ENCODE results near the gene FIG4. TPM values are rescaled to one million over a fixed set of nuclear protein-coding genes. Genes with fewer than 3 reads are reported as not detected.
"Not testable (repeated sequence)": the region's sequence is repeated elsewhere in the genome, so short reads cannot be mapped to it uniquely, and the experiment has no call there.

Gene FIG4
- total and polyA plus RNA-seq, 4 donors = 25.0 to 38.5 (median 31.7) TPM

DNA sequence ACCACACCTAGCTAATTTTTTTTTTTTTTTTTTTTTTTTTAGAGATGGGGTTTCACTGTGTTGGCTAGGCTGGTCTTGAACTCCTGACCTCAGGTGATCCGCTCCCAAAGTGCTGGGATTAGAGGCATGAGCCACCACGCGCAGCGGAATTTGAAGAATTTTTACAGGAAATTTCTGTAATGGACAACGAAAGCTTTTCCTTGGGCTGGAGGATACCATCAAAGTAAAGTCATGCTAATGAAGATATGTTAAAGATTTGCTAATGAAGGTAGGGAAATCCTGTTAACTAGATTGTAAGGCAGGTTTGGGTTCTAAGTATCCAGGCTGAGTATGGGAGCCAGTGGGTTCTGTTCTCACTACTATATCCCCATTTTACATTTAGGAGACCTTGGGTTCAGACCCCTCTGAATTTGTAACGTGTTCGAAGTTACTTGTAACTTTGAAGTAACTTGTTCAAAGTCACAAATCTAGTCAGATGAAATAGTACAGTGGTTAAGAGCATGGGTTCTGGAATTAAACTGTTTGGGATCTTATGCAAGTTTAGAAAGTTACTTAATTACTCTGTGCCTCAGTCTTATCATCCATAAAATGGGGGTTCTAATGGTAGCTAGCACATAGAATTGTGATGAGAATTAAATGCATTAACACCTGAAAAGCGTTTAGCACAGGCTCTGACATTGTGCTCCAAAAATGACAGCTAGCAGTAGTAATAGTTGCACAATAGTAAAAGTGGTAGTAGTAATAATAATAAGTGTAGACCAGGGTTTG is 163.6 kb downstream of the FIG4 start:
- Histone ChIP-seq H3K27ac (ENCODE audit: low read depth, low read length) (no peak overlapping the region), H3K36me3 (ENCODE audit: control insufficient read depth, insufficient read depth, low read length) (no peaks in the 10 kb centered on the region), H3K9me3 (ENCODE audit: control insufficient read depth, insufficient read depth, low read length) (no peaks in the 10 kb centered on the region), H3K4me1 (ENCODE audit: control insufficient read depth, insufficient read depth, low read length) (no peaks in the 10 kb centered on the region), H3K4me3 (ENCODE audit: low read depth, low read length) (no peak overlapping the region), H3K27me3 (ENCODE audit: control insufficient read depth, insufficient read depth, low read length) (no peaks in the 10 kb centered on the region)
- no peak for DNase-seq (ENCODE audit: low read depth in 4 of 6, low spot score in 6 of 6)
- 93% methylated on average over 5 of the region's 8 CpGs for WGBS (ENCODE audit: insufficient coverage)

DNA sequence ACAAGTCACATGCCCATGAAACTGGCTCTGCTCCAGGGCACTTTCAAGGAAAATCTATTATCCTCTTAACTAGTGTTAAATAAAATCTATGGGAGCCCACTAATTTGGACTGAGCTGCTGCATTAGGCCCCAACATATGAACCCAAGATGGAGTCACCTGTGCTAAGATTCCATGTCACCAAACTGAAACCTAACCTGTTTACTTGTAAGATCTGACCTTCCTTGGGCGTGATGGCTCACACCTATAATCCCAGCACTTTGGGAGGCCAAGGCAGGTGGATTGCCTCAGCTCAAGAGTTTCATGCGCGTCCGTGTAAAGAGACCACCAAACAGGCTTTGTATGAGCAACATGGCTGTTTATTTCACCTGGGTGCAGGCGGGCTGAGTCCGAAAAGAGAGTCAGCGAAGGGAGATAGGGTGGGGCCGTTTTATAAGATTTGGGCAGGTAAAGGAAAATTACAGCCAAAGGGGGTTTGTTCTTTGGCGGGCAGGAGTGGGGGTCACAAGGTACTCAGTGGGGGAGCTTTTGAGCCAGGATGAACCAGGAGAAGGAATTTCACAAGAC is 164.5 kb downstream of the FIG4 start:
- H3K27ac ChIP-seq (ENCODE audit: low read depth, low read length); H3K36me3 ChIP-seq (ENCODE audit: control insufficient read depth, insufficient read depth, low read length); H3K27me3 ChIP-seq (ENCODE audit: control insufficient read depth, insufficient read depth, low read length); H3K4me3 ChIP-seq (ENCODE audit: low read depth, low read length); DNase-seq (ENCODE audit: low read depth in 4 of 6, low spot score in 6 of 6); H3K4me1 ChIP-seq (ENCODE audit: control insufficient read depth, insufficient read depth, low read length); H3K9me3 ChIP-seq (ENCODE audit: control insufficient read depth, insufficient read depth, low read length): not testable (repeated sequence)
- WGBS (ENCODE audit: insufficient coverage) = 97% methylated on average over 8 of the region's 9 CpGs

DNA sequence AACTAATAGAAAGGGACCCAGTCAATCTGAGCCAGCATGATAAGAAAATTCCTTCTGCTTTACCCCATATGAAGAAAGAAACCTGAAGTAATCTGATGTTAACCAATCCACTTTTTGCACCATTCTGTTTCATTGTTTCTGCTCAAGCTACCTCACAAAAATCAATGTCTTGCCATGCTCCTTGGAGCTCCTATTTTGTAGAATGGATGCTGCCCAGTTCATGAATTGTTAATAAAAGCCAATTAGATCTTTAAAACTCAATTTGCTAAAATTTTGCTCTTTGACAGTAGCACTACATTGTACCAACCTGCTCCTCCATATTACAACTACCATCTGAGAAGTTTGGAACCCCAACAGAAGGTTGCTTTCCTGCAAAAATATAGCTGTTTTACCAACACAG is 170.8 kb downstream of the FIG4 start:
- Histone ChIP-seq H3K27ac (ENCODE audit: low read depth, low read length) (no peak overlapping the region), H3K36me3 (ENCODE audit: control insufficient read depth, insufficient read depth, low read length) (no peaks in the 10 kb centered on the region), H3K9me3 (ENCODE audit: control insufficient read depth, insufficient read depth, low read length) (no peaks in the 10 kb centered on the region), H3K4me1 (ENCODE audit: control insufficient read depth, insufficient read depth, low read length) (peaks cover under 1% of the 10 kb centered on the region), H3K27me3 (ENCODE audit: control insufficient read depth, insufficient read depth, low read length) (no peaks in the 10 kb centered on the region), H3K4me3 (ENCODE audit: low read depth, low read length) (no peak overlapping the region)
- no peak for DNase-seq (ENCODE audit: low read depth in 4 of 6, low spot score in 6 of 6)

DNA sequence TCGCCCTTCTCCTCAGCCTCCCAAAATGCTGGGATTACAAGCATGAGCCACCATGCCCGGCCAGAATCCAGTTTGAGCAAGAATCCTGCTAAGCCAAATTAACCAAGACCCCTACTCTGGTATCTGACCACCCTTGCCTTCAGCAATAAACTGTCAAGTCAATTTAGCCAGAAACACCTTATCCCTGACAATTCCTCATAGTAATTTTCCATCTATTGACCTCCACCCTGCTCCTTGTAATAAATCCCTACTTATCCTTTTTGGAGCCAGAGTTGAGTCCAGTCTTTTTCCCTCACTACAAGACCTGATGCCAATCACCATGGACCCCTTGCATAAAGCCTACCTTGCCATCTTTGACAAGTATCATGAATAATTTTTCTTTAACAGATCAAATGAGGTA is 173.0 kb downstream of the FIG4 start:
- H3K9me3 ChIP-seq (ENCODE audit: control insufficient read depth, insufficient read depth, low read length) = no peaks in the 10 kb centered on the region
- H3K27me3 ChIP-seq (ENCODE audit: control insufficient read depth, insufficient read depth, low read length) = no peaks in the 10 kb centered on the region
- H3K36me3 ChIP-seq (ENCODE audit: control insufficient read depth, insufficient read depth, low read length) = no peaks in the 10 kb centered on the region
- H3K4me3 ChIP-seq (ENCODE audit: low read depth, low read length) = no peak overlapping the region
- DNase-seq (ENCODE audit: low read depth in 4 of 6, low spot score in 6 of 6) = no peak
- WGBS (ENCODE audit: insufficient coverage) = 91% methylated on average over 2 of the region's 2 CpGs
- peaks cover 8% of the 10 kb centered on the region for H3K4me1 ChIP-seq (ENCODE audit: control insufficient read depth, insufficient read depth, low read length)
- no peak overlapping the region for H3K27ac ChIP-seq (ENCODE audit: low read depth, low read length)

DNA sequence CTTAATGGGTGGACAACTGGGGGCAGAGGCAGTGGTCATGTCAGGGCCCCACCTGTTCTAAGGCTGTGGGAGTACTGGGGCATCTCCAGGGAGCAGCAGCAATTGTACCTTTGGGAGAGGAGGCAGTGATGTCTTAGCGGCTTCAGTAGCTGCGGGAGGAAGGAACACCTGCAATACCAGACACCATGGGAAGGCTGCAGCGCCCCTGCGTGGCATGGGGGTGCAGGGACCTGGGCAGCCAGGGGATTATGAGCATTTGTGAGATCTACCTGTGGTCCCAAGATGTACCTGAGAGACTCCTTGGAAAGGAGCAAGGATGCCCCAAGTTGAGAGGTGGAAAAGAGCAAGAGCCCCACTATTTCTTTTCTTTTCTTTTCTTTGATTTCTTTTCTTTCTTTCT is 174.9 kb downstream of the FIG4 start:
- H3K27ac ChIP-seq (ENCODE audit: low read depth, low read length) = no peak overlapping the region
- no peaks in the 10 kb centered on the region for H3K27me3 ChIP-seq (ENCODE audit: control insufficient read depth, insufficient read depth, low read length)
- DNase-seq (ENCODE audit: low read depth in 4 of 6, low spot score in 6 of 6) = no peak
- H3K36me3 ChIP-seq (ENCODE audit: control insufficient read depth, insufficient read depth, low read length) = no peaks in the 10 kb centered on the region
- WGBS (ENCODE audit: insufficient coverage) = 79% methylated on average over 3 of the region's 4 CpGs
- H3K9me3 ChIP-seq (ENCODE audit: control insufficient read depth, insufficient read depth, low read length) = no peaks in the 10 kb centered on the region
- H3K4me1 ChIP-seq (ENCODE audit: control insufficient read depth, insufficient read depth, low read length) = peaks cover 8% of the 10 kb centered on the region
- H3K4me3 ChIP-seq (ENCODE audit: low read depth, low read length) = no peak overlapping the region

DNA sequence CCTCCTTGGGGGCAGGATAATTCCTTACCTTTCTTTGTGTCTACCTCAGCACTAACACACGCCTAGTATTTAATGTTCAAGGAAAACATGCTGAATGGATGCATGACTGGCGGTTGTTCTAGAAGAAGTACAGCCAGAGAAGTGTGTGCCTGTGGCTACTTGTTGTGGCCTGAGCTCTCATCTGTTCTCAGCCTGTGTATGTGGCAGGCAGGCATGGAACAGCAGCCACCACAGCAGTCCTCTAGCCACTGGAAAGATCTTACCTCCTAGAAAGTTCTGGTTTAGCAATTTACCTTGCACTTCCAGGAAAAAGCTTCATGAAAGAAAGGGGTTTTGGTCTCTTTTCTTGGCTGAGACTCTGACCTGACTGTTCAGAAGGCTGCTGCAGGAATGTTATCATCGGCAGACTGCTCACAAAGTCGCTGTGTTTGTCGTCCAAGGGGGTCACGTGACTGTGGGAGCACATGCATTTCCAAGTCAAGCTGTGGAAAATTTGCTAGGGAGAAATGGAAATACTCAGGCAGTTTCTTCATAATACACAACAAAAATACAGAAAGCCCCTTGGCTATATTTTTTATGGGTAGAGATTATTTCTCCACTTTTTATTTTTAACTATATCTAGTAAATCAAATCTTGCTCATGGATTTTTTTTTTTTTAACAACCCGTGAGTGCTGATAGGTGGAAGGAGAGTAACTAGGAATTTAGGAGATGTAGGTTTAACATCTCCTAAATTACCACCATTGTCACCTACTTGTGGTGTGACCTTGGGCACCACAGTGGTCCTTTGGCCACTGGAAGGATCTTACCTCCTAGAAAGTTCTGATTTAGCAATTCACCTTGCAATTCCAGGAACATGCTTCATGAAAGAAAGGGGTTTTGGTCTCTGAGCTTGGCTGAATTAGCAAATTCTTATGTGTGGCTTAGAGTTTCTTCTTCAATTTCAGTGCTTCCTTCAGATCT is 176.2 kb downstream of the FIG4 start:
- Histone ChIP-seq H3K27me3 (ENCODE audit: control insufficient read depth, insufficient read depth, low read length) (no peaks in the 10 kb centered on the region), H3K36me3 (ENCODE audit: control insufficient read depth, insufficient read depth, low read length) (no peaks in the 10 kb centered on the region), H3K4me1 (ENCODE audit: control insufficient read depth, insufficient read depth, low read length) (peaks cover 8% of the 10 kb centered on the region), H3K27ac (ENCODE audit: low read depth, low read length) (peak overlapping the region; percentile 0), H3K9me3 (ENCODE audit: control insufficient read depth, insufficient read depth, low read length) (no peaks in the 10 kb centered on the region), H3K4me3 (ENCODE audit: low read depth, low read length) (no peak overlapping the region)
- peak in 5 of 6 donors; percentile 17 to 81 (median 36) for DNase-seq (ENCODE audit: low read depth in 4 of 6, low spot score in 6 of 6)
- 56% methylated on average over 1 of the region's 7 CpGs for WGBS (ENCODE audit: insufficient coverage)

DNA sequence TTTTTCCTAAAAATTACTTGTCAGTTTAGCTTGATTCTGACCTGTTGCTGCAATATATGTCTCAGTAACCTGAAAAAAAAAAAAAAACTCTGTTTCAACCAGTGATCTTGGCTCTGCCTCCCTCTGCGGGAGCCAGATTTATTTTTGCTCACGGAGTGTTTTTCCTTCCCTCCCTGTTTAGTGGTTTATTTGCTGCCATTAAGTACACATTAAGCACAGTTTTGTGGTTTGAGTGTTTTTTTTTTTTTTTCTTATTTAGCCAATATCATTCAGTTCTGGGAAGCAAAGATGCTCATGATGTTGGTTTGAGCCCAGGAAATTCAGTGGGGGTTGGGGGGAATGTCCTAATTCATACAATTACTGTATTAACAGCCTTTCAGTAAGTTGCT is 176.9 kb downstream of the FIG4 start:
- Histone ChIP-seq H3K27me3 (ENCODE audit: control insufficient read depth, insufficient read depth, low read length) (no peaks in the 10 kb centered on the region), H3K9me3 (ENCODE audit: control insufficient read depth, insufficient read depth, low read length) (no peaks in the 10 kb centered on the region), H3K4me3 (ENCODE audit: low read depth, low read length) (no peak overlapping the region), H3K27ac (ENCODE audit: low read depth, low read length) (no peak overlapping the region), H3K4me1 (ENCODE audit: control insufficient read depth, insufficient read depth, low read length) (peaks cover 8% of the 10 kb centered on the region), H3K36me3 (ENCODE audit: control insufficient read depth, insufficient read depth, low read length) (no peaks in the 10 kb centered on the region)
- no CpG with 5 or more reads among the region's 2 CpGs for WGBS (ENCODE audit: insufficient coverage)
- DNase-seq (ENCODE audit: low read depth in 4 of 6, low spot score in 6 of 6) = peak in 2 of 6 donors; percentile 28 to 76

DNA sequence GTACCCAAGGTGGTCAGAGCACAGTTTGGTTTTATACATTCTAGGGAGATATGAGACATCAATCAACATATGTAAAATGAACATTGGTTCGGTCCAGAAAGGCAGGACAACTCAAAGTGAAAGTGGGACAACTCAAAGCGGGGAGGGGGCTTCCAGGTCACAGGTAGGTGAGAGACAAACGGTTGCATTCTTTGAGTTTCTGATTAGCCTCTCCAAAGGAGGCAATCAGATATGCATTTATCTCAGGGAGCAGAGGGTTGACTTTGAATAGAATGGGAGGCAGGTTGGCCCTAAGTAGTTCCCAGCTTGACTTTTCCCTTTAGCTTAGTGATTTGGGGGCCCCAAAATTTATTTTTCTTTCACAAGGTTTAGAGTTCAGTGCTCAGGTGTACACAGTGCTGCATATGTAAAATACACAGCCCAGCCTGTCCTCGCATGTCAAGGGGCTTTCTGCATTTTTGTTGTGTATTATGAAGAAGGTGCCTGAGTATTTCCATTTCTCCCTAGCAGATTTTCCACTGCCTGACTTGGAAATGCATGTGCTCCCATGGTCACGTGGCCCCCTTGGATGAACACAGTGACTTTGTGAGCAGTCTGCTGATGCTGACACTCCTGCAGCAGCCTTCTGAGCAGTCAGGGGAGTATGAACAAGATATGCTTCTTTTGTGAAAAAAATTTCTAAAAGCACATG is 178.4 kb downstream of the FIG4 start:
- H3K36me3 ChIP-seq (ENCODE audit: control insufficient read depth, insufficient read depth, low read length); H3K4me3 ChIP-seq (ENCODE audit: low read depth, low read length); H3K9me3 ChIP-seq (ENCODE audit: control insufficient read depth, insufficient read depth, low read length); H3K27me3 ChIP-seq (ENCODE audit: control insufficient read depth, insufficient read depth, low read length); H3K27ac ChIP-seq (ENCODE audit: low read depth, low read length); H3K4me1 ChIP-seq (ENCODE audit: control insufficient read depth, insufficient read depth, low read length): not testable (repeated sequence)
- peak in 4 of 6 donors; percentile 10 to 85 (median 48) for DNase-seq (ENCODE audit: low read depth in 4 of 6, low spot score in 6 of 6)
- 18% methylated on average over 2 of the region's 5 CpGs for WGBS (ENCODE audit: insufficient coverage)

DNA sequence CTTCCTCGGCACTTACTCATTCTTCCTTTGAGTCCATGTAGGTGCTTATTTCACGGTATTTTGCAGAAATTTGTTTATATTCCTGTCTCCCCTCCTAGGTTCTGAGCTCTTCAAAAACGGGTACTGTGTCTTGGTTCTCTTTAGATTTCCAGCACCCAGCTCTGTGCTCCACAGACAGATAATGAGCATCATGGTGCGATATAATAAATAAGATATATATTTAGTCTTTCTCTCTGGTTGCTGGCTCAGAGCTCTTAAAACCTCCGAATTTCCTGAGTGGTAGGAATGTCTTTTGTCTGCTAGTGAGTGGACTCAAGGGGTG is 179.0 kb downstream of the FIG4 start:
- H3K4me1 ChIP-seq (ENCODE audit: control insufficient read depth, insufficient read depth, low read length) = peaks cover 8% of the 10 kb centered on the region
- no peaks in the 10 kb centered on the region for H3K9me3 ChIP-seq (ENCODE audit: control insufficient read depth, insufficient read depth, low read length)
- H3K27me3 ChIP-seq (ENCODE audit: control insufficient read depth, insufficient read depth, low read length) = no peaks in the 10 kb centered on the region
- WGBS (ENCODE audit: insufficient coverage) = 50% methylated on average over 2 of the region's 5 CpGs
- H3K36me3 ChIP-seq (ENCODE audit: control insufficient read depth, insufficient read depth, low read length) = no peaks in the 10 kb centered on the region
- DNase-seq (ENCODE audit: low read depth in 4 of 6, low spot score in 6 of 6) = no peak
- no peak overlapping the region for H3K4me3 ChIP-seq (ENCODE audit: low read depth, low read length)
- no peak overlapping the region for H3K27ac ChIP-seq (ENCODE audit: low read depth, low read length)

Data from spinal cord (tissue), 10 donors.